LoVo (cell line): ENCODE results near the gene ZP2.
"Not testable (repeated sequence)": the region's sequence is repeated elsewhere in the genome, so short reads cannot be mapped to it uniquely, and the experiment has no call there.

ENCODE experiments used
- DNase-seq: peaks from one replicate; pipeline ENCODE4 v3.0.0-alpha.2; 2016; ENCODE audit warnings: low spot score

ZP2 gene

DNA sequence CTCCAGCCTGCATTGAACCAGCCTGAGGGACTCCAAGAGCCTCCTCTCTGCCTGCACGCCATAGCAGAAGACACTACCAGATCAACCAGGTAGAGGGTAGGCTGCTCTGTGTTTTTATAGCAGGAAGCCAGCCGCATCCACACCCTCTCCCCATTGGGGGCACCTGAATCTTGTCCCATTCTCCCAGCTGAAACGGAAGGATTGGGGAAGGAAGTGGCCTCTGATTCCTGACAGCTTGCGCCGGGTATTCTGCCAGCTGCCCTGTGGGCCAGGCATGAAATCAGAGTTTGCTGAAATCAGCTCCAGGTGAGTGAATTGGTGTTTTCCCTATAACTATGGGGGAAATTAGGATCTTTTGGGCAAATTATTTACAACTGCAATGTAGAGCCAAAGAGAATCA lies at the start of gene ZP2:
ZP2 (minus strand) TSS at position 89 of the 400 bp plus-strand sequence; CDS start at position 62, 27 bp downstream.
- no peak for DNase-seq

DNA sequence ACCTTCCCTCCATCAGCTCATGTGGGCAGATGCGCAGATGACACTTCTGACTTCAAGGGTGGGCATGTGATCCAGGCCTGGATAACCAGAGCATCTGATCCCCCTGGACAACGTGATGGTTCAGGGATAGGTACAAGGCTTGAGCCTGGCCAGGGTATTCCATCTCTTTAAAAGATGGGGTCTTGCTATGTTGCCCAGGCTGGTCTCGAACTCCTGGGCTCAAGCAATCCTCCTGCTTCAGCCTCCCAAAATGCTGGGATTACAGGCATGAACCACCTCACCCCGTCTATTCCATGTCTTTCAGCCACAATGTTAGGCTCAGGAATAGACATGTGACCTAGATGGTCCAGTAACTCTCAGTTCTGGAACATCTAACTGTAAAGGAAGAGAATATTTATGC lies 45.9 kb upstream of the ZP2 start:
- DNase-seq, result no peak

DNA sequence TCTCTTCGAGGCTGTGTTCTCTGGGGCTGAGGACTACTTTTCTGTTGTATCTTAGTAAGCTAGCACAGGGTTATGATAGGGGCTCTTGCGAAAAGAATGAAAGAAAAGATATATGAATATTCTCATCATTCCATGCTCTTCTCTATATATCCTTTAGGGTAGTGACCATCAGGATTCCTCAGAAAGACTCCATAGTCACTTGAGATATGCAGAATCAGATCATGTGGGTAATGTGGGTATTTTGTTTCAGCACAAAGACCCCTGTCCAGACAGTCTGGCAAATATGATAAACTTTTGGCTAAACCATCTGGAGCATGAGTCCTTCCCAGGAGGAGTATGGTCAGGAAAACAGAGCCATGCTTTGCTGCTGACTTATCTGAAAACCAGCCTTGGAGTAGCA lies 45.3 kb upstream of the ZP2 start:
- DNase-seq, result no peak

- no peak for DNase-seq
Observed at GRCh38 chr16:21253470-21253869, 42.1 kb upstream of the ZP2 start.

DNA sequence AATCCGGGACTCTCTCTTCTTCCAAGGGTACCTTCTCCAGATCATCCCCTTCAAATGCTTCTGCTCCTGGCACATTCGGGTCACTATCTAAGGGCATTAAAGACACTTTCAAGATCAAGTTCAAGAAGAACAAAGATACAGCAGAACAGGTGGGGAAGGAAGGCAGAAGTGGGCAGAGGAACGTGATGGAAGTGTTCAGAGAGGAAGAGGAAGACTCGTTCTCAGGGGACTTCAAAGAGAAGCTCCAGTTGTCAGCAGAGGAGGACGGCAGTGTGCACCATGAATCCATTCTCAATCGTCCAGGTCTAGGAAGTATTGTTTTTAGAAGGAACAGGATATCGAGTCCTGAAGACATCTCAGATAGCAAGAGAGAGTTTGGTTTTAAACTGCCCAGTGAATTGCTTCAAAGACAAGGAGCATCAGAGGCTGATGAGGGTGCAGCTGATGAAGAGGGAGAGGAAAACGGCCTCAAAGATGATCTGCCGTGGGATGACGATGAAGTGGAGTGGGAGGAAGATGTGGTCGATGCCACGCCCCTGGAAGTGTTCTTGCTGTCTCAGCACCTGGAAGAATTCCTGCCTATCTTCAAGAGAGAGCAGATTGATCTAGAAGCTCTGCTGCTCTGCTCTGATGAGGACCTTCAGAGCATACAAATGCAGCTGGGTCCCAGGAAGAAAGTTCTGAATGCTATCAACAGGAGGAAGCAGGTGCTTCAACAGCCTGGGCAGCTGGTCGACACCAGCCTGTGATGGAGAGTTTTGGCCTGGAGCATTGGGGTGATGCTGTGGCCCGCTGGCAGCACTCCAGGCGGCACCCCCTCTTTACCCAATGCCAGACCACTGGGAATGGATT lies 38.9 kb upstream of the ZP2 start:
- DNase-seq, result no peak

DNA sequence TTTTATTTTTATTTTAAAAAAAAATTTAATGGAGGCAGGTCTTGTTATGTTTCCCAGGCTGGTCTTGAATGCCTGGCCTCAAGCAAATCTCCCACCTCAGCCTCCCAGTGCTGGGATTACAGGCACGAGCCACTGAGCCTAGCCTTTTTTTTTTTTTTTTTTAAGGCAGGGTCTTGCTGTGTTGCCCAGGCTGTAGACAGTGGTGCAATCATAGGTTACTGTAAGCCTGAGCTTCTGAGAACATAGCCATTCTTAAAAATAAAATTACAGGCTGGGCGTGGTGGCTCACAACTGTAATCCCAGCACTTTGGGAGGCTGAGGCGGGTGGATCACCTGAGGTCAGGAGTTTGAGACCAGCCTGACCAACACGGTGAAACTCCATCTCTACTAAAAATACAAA lies 36.8 kb upstream of the ZP2 start:
- not testable (repeated sequence) for DNase-seq

GRCh38 chr16:21244518-21245215 lies 33.3 kb upstream of the ZP2 start:
- DNase-seq, result no peak

DNA sequence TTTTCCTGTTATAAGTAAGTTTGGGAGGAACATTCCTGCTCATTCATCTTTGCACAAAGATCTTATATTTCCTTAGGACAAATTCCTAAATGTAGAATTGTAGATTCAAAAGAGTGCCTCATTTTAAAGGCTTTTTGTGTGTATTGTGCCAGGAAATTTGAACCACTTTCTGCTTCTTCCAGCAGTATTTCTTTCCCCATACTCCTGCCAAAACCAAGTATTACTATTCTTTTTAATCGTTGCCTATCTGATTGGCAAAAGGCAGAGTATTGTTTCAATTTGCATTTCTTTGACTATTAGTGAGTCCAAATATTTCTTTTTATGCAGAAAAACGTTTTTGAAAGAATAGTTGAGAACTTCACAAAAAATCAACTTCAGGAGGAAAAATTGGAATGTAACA lies 31.4 kb upstream of the ZP2 start:
- DNase-seq, result no peak

GRCh38 chr16:21239646-21240045 lies 28.3 kb upstream of the ZP2 start:
- DNase-seq, result no peak

GRCh38 chr16:21236831-21237230 lies 25.5 kb upstream of the ZP2 start:
- no peak for DNase-seq

DNA sequence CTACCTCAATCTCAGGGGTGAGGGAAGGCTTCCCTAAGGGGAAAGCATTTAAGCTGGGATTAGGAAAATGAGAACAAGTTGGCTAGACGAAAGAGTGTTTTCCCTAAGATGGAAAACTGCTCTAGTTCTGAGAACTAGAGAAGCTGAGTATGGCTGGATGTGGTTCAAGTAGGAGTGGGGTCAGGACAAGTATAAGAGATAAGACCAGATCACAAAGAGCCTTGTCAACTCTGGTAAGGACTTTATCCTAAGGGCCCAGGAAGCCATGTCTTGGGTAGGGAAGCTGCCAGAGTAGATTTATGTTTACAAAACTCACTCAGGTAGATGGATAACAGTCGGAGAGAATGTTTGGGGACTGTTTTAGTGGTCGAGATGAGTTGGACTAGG lies 23.8 kb upstream of the ZP2 start:
- no peak for DNase-seq

- peak; percentile 72 for DNase-seq
Observed at GRCh38 chr16:21233521-21234150, 22.3 kb upstream of the ZP2 start, which contains the start of gene ANKS4B. Gene ANKS4B, plus strand, starts transcription at chr16:21233699. Its CDS starts 39 bp downstream, at chr16:21233738.

DNA sequence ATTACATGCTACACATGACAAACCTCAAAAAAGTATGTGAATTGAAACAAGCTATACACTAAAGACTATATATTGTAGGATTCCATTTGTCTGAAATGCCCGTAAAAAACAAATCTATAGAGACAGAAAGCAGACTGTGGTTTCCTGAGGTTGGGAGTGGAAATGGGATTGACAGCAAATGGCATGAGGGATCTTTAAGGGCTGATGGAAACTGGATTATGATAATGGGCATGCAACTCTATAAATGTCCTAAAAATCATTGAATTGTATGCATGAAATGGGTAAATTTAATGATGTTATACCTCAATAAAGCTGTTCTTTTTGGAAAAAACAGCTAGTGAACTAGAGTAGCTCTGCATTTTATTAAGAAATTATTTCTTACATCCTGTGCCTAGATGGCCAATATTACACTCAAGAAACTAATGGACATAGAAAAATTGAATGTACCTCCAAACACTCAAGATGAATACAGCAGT lies 21.7 kb upstream of the ZP2 start:
- no peak for DNase-seq

GRCh38 chr16:21228361-21228872 lies 17.0 kb upstream of the ZP2 start:
- no peak for DNase-seq

DNA sequence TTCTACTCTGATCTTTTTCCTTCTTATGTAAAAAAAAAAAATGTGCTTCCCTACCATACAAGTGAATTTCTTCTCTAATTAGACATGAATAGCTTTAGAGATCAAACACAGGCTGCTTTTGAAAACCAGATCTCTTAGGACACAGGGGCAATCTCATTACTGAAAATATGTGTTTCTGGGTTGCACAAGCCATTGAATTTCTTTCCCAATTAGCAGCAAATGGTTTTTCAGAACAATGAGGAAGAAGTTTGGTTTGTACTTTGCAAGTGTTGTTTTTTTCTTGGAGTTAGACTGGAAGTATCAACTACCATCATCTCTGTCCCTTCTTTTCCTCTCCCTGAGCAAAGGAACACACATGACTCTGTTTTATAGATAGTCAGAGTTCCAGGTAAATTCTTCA lies 16.5 kb upstream of the ZP2 start:
- DNase-seq, result no peak

DNA sequence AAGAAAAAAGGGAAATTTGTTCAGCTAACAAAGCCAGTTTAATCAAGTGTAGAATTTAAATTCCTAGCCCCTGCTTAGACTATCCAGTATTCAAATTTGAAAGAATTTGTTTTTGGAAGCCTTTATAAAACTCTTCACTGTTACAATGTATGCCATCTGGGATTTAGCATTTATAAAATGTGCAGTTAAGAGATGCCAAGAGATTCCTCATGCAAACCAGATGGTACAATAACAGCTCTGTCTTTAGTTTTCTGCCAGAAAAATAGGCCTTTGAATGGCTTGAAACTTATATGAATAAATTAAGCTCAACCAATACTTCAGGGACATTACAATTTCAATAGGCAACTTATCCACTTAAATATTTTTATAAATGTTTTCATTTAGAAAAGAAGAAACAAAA lies 15.4 kb upstream of the ZP2 start:
- DNase-seq, result no peak

GRCh38 chr16:21224800-21225199 lies 13.4 kb upstream of the ZP2 start:
- no peak for DNase-seq

- no peak for DNase-seq
Observed at GRCh38 chr16:21223787-21224186, 12.4 kb upstream of the ZP2 start.

DNA sequence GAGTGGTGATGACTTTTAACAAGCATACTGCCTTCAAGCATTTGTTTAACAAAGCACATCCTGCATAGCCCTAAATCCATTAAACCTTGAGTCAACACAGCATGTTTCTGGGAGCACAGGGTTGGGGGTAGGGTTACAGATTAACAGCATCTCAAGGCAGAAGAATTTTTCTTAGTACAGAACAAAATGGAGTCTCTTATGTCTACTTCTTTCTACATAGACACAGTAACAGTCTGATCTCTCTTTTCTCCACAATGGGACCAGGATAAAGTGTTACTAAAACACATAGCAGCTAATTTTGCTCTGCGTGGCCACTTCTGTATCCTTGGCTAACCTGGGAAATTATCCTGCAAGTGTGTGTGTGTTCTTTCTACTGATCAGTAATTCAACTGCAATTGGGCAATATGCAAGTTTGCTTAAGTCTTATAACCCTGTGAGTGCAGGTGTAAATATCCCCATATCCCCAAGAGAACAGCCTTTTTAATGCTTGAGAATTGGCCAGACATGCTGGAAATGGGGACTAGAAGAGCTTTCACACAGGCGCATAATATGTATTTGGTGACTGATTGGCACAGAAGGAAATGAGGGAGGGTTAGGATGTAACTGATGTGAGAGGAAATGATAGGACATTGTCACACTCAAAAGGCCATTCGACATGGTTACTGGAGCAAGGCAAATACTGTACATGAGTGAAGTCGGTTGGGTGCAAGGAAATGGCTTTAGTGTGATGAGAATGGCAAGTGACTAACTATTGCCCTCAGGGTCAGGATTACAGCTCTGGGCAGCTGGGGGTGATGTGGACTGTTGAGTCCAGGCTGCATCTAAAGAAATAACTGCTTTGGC lies 11.3 kb upstream of the ZP2 start:
- no peak for DNase-seq

DNA sequence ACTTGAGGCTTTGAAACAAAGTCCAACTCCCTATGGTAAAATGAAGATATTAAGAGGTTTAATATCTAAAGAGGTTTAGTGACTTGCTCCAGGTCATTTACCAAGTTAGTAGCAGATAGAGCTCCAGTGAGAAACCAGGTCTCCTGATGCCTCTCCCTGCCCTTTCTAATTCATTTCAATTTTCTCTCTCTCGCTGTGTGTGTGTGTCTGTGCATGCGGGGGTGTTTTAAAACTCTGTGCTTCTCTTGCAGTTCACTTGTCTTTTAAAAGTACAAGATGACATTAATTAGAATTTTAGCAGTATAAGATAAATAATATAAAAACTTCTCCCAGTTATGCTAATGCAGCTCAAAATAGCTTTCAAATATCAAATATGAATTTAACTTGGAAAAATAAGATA lies 8.2 kb upstream of the ZP2 start:
- DNase-seq, result no peak

GRCh38 chr16:21218153-21218552 lies 6.8 kb upstream of the ZP2 start:
- DNase-seq, result no peak

GRCh38 chr16:21217121-21217520 lies 5.7 kb upstream of the ZP2 start:
- DNase-seq, result no peak
